Measurements from ENCODE around the gene SLC35F1. TPM values are rescaled to one million over a fixed set of nuclear protein-coding genes. Genes with fewer than 3 reads are reported as not detected.

SLC35F1 gene
- total RNA-seq, 1 experiment from 2014 or later: 10.1 TPM

- Histone ChIP-seq H3K4me3 (ENCODE audit: insufficient read depth, low read depth, low read length) (no peak overlapping the region), H3K27me3 (ENCODE audit: control insufficient read depth, insufficient read depth, low read length) (no peaks in the 10 kb centered on the region), H3K36me3 (replicated peaks; ENCODE audit: control insufficient read depth, insufficient read depth, low read length) (no peaks in the 10 kb centered on the region)
- no peak for DNase-seq
Measured at GRCh38 chr6:118335325-118335816, 428.3 kb downstream of the SLC35F1 start.

GRCh38 chr6:118344014-118344670 is 437.1 kb downstream of the SLC35F1 start:
- H3K4me3 ChIP-seq (ENCODE audit: insufficient read depth, low read depth, low read length): no peak overlapping the region
- H3K36me3 ChIP-seq (replicated peaks; ENCODE audit: control insufficient read depth, insufficient read depth, low read length): no peaks in the 10 kb centered on the region
- no peaks in the 10 kb centered on the region for H3K27me3 ChIP-seq (ENCODE audit: control insufficient read depth, insufficient read depth, low read length)
- DNase-seq: no peak

GRCh38 chr6:118350881-118351430 is 443.9 kb downstream of the SLC35F1 start:
- H3K4me3 ChIP-seq (ENCODE audit: insufficient read depth, low read depth, low read length): no peak overlapping the region
- DNase-seq: no peak
- H3K27me3 ChIP-seq (ENCODE audit: control insufficient read depth, insufficient read depth, low read length): no peaks in the 10 kb centered on the region
- H3K36me3 ChIP-seq (replicated peaks; ENCODE audit: control insufficient read depth, insufficient read depth, low read length): no peaks in the 10 kb centered on the region

GRCh38 chr6:118353564-118353963 is 446.5 kb downstream of the SLC35F1 start:
- H3K36me3 ChIP-seq (replicated peaks; ENCODE audit: control insufficient read depth, insufficient read depth, low read length): no peaks in the 10 kb centered on the region
- H3K4me3 ChIP-seq (ENCODE audit: insufficient read depth, low read depth, low read length): no peak overlapping the region
- DNase-seq: no peak
- no peaks in the 10 kb centered on the region for H3K27me3 ChIP-seq (ENCODE audit: control insufficient read depth, insufficient read depth, low read length)

GRCh38 chr6:118354641-118355040 is 447.6 kb downstream of the SLC35F1 start:
- DNase-seq: no peak
- no peaks in the 10 kb centered on the region for H3K36me3 ChIP-seq (replicated peaks; ENCODE audit: control insufficient read depth, insufficient read depth, low read length)
- H3K4me3 ChIP-seq (ENCODE audit: insufficient read depth, low read depth, low read length): no peak overlapping the region
- H3K27me3 ChIP-seq (ENCODE audit: control insufficient read depth, insufficient read depth, low read length): no peaks in the 10 kb centered on the region

DNA sequence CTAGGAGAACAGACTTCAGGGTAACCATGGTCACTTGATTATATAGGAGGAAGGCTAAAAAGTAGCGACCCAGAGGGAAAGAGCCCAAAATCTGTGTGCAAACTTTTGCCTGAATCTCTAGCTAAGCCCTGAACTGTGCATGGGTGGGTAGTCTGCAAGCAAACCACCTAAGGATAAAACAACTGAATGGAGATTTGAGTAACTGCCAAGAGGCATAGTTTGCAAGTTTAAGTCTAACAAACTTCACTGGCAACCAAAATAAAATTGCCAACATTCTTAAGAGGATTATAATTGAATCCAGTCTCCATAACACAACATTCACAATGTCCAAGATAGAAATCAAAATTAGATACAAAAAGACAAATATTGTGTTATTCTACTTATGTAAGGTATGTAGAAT is 449.0 kb downstream of the SLC35F1 start:
- DNase-seq: no peak

GRCh38 chr6:118356686-118357085 is 449.6 kb downstream of the SLC35F1 start:
- Histone ChIP-seq H3K27me3 (ENCODE audit: control insufficient read depth, insufficient read depth, low read length) (no peaks in the 10 kb centered on the region), H3K4me3 (ENCODE audit: insufficient read depth, low read depth, low read length) (no peak overlapping the region), H3K36me3 (replicated peaks; ENCODE audit: control insufficient read depth, insufficient read depth, low read length) (no peaks in the 10 kb centered on the region)
- DNase-seq: no peak

More for the DNA sequence above, 449.0 kb downstream of the SLC35F1 start:
- Histone ChIP-seq H3K36me3 (replicated peaks; ENCODE audit: control insufficient read depth, insufficient read depth, low read length) (no peaks in the 10 kb centered on the region), H3K27me3 (ENCODE audit: control insufficient read depth, insufficient read depth, low read length) (no peaks in the 10 kb centered on the region), H3K4me3 (ENCODE audit: insufficient read depth, low read depth, low read length) (no peak overlapping the region)

Other genes with a start within 250 kb of the SLC35F1 start
- 23.7 and 30.0 TPM in 2 replicates for gene NUS1, start 231.8 kb upstream of the SLC35F1 start, total RNA-seq (2014; rRNA removed; shearing (Covaris generic))